Body of pancreas (tissue), 4 donors: ENCODE data around the gene HOXA6. TPM values are rescaled to one million over a fixed set of nuclear protein-coding genes. Genes with fewer than 3 reads are reported as not detected.

Source experiments
- ATAC-seq: fragments of 150-250 bp; one replicate; pipeline ENCODE4 v1.9.1; 2016
- DNase-seq, 4 donors: peaks; one replicate each; pipeline ENCODE4 v3.0.0-alpha.2; 2019
- H3K27ac ChIP-seq, 4 donors: fragments of 200-600 bp; sonication (generic); 1 replicate in 3 of 4; 2 replicates in 1 of 4; pipeline versions ENCODE4 v1.5.1 to v1.6.1; 2016 to 2019; ENCODE audit warnings: mild to moderate bottlenecking in 1 of 4, mixed read lengths in 1 of 4, moderate library complexity in 1 of 4
- H3K27me3 ChIP-seq, 2 donors: fragments of 200-600 bp; sonication (generic); one replicate each; pipeline ENCODE4 v1.6.0; 2016; ENCODE audit warnings: mild to moderate bottlenecking in 1 of 2
- H3K36me3 ChIP-seq, 2 donors: fragments of 200-600 bp; sonication (generic); replicated peaks in 1 of 2; 2 replicates each; pipeline ENCODE4 v1.5.1; 2016; ENCODE audit warnings: low read depth in 2 of 2; ENCODE audit not compliant: insufficient read depth in 1 of 2
- H3K4me1 ChIP-seq: fragments of 200-600 bp; sonication (generic); one replicate; pipeline ENCODE4 v1.6.0; 2016
- H3K4me3 ChIP-seq, 2 donors: fragments of 200-600 bp; sonication (generic); 1 replicate in 1 of 2; 2 replicates in 1 of 2; pipeline ENCODE4 v1.5.1; 2016 to 2019
- H3K9me3 ChIP-seq, 3 donors: fragments of 200-600 bp; sonication (generic); 1 replicate in 2 of 3; 2 replicates in 1 of 3; pipeline ENCODE4 v1.5.1; 2016
- POLR2A ChIP-seq, 3 donors: fragments of 450-650 bp; IDR thresholded peaks; one replicate each; pipeline ENCODE4 v1.6.1; 2016; ENCODE audit warnings: antibody characterized with exemption in 3 of 3, mild to moderate bottlenecking in 2 of 3
- WGBS, 2 donors: methylation state at CpG; one replicate each; pipeline ENCODE4 v1.1.5; 2017; 5-methylcytosine and 5-hydroxymethylcytosine counted together
- intact Hi-C: fragments of 100-400 bp; cut with DNase I; formaldehyde crosslinking; loops from one replicate; pipeline ENCODE4 v1.15.1; 2023
- total RNA-seq, 2 donors: library from RNA; depleted of rRNA; stranded (reverse); fragments of >200 nt; gene quantifications; one replicate each; pipeline ENCODE4 v1.1.0, GENCODE V29; 2016
- TF ChIP-seq, protein P1 (sequence below), 7 experiments: fragments of 450-650 bp in 4 of 7; fragments of 200-600 bp in 3 of 7; sonication (generic) in 3 of 7; IDR thresholded peaks; one replicate each; pipeline ENCODE4 v1.5.1; 2016 to 2019; ENCODE audit warnings: antibody characterized with exemption in 7 of 7

The HOXA6 gene
- total RNA-seq, 2 donors from 2014 or later = not detected

DNA sequence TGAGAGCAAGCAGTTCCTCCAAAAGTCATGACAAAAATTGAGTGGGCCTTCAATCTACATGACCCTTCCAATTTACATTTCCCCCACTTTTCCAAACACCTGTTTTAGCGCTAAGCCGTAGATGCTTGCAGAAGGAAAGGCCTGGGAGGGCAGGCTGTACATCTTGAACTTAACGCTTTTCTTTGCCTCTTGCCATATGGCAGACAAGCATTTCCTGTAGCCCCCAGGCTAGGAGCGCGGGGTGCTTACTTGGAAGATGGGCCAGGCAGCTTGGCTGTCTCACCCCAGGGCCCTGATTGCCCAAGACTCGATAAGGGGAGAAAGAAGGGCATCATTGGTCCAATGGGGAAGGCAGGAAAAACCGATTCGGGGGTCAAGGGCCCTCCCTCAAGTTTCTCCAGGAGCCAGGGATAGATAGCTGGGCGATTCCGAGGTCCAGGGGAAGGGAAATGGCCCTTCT lies 24.8 kb upstream of the HOXA6 start:
- peaks cover 5 to 88% of the 10 kb centered on the region in 2 donors for H3K27me3 ChIP-seq
- DNase-seq = peak in 2 of 4 donors; percentile 4 to 5
- intact Hi-C loops = no loop called here

DNA sequence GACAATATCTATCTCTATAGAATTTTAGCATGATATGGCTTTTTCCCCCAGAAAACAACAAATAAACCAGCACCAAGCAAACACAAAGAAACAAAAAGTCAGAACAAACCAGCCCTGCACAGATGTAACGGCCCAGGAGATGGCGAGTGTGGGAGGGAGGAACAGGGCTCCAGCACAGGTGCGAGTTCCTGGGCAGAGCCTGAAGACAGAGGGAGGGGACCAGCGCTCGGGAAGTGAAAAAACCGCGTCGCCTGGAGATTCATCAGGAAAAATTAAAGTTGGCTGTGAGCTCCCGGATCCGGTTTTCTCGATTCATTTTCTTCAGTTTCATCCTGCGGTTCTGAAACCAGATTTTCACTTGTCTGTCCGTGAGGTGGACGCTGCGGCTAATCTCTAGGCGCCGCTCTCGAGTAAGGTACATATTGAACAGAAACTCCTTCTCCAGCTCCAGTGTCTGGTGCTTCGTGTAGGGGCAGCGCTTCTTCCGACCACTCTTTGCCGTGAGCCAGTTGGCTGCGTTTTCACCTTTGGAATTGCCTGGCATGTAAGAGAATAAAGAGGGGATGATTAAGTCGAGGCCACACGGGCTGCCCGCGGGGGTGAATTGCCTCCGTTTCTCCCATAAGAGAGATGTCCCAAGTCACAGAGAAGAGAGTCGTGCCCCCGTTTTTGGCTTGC lies 24.2 kb upstream of the HOXA6 start:
- Histone ChIP-seq H3K36me3 (no peaks in the 10 kb centered on the region), H3K9me3 (no peaks in the 10 kb centered on the region), H3K4me1 (peaks cover 30% of the 10 kb centered on the region), H3K4me3 (no peak overlapping the region), H3K27me3 (peaks cover 5 to 92% of the 10 kb centered on the region in 2 donors), H3K27ac (no peak overlapping the region)
- ATAC-seq = no peak
- intact Hi-C loops = no loop called here
- peak in 2 of 4 donors; percentile 10 to 14 for DNase-seq
- no peak for TF ChIP-seq POLR2A (IDR thresholded peaks at IDR 0.05)
- TF ChIP-seq, protein P1, sequence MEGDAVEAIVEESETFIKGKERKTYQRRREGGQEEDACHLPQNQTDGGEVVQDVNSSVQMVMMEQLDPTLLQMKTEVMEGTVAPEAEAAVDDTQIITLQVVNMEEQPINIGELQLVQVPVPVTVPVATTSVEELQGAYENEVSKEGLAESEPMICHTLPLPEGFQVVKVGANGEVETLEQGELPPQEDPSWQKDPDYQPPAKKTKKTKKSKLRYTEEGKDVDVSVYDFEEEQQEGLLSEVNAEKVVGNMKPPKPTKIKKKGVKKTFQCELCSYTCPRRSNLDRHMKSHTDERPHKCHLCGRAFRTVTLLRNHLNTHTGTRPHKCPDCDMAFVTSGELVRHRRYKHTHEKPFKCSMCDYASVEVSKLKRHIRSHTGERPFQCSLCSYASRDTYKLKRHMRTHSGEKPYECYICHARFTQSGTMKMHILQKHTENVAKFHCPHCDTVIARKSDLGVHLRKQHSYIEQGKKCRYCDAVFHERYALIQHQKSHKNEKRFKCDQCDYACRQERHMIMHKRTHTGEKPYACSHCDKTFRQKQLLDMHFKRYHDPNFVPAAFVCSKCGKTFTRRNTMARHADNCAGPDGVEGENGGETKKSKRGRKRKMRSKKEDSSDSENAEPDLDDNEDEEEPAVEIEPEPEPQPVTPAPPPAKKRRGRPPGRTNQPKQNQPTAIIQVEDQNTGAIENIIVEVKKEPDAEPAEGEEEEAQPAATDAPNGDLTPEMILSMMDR (IDR thresholded peaks at IDR 0.05) = no peak
- 9 to 11% methylated on average over 30 of the region's 30 CpGs for WGBS, 2 donors

More for the DNA sequence above, 24.8 kb upstream of the HOXA6 start:
- Histone ChIP-seq H3K4me1 (peaks cover 30% of the 10 kb centered on the region), H3K4me3 (no peak overlapping the region), H3K36me3 (no peaks in the 10 kb centered on the region), H3K27ac (no peak overlapping the region), H3K9me3 (no peaks in the 10 kb centered on the region)
- no peak for ATAC-seq
- WGBS, 2 donors = 10% methylated on average over 6 to 10 of the region's 10 CpGs
- TF ChIP-seq, protein P1 (IDR thresholded peaks at IDR 0.05) = no peak
- TF ChIP-seq POLR2A (IDR thresholded peaks at IDR 0.05) = no peak

DNA sequence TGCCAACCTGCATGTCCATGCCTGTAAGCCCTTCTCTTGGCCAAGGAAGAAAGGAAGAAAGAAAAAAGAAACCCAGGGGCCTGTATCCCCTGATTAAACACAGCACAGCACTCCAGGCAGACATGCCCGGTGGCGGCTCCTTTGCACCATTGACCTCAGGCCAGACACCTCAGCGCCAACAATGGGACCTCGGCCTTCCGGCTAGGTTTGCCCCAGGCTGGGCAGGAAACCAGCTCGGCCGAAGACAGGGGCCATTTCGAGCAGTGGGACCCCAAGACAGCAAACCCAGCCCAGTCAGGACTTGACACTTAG lies 23.7 kb upstream of the HOXA6 start:
- no peaks in the 10 kb centered on the region for H3K9me3 ChIP-seq
- no peak overlapping the region for H3K4me3 ChIP-seq
- H3K27ac ChIP-seq = no peak overlapping the region
- peak in 1 of 4 donors; percentile 8 for DNase-seq
- peaks cover 30% of the 10 kb centered on the region for H3K4me1 ChIP-seq
- no peak for ATAC-seq
- intact Hi-C loops = no loop called here
- H3K27me3 ChIP-seq = peaks cover 5 to 92% of the 10 kb centered on the region in 2 donors
- TF ChIP-seq, protein P1 (IDR thresholded peaks at IDR 0.05) = no peak
- TF ChIP-seq POLR2A (IDR thresholded peaks at IDR 0.05) = no peak
- no peaks in the 10 kb centered on the region for H3K36me3 ChIP-seq
- 10 to 11% methylated on average over 8 of the region's 8 CpGs for WGBS, 2 donors

DNA sequence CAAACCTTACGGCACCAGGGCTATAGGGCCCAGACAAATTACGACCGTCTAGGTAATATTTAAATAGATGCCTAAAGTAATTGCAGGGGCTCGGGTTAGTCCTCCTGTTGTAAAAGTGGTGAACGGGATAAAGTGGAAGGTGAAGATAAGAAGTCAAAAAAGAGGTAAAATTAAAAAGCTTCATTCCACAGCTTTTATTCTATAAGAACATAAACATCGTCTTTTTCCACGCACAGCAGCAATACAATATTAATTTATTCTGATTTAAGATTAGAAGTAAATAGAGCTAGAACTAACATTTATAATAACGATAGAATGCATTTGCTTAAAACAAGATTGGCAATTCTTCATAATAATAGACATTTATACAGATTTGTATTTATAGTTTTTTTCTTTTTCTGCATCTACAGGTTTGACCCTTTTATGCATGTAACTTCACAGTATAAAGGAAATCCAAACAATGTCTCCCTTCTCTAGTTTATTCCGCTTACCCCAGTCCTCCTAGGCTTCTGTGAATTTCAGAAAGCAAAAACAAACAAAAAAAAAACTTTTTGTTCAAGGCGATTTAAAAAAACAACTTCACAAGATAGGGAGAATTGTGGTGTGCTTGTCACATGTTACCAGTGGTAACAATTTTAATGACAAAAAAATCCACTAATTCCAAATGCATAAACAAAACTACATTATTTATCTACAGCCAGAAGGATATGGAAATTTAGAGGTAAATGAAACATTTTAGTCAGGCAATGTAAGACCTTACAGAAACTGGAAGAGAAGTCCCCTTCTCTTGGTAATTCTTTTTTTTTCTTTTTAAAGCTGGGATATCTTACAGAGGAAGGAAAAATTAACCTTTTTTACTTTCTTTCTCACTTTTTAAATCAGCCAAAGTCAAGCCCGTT lies 23.1 kb upstream of the HOXA6 start:
- Histone ChIP-seq H3K27me3 (peaks cover 5 to 92% of the 10 kb centered on the region in 2 donors), H3K27ac (no peak overlapping the region), H3K4me3 (no peak overlapping the region), H3K9me3 (no peaks in the 10 kb centered on the region), H3K36me3 (no peaks in the 10 kb centered on the region), H3K4me1 (peaks cover 30% of the 10 kb centered on the region)
- ATAC-seq (no peak), DNase-seq (no peak)
- intact Hi-C loops = no loop called here
- TF ChIP-seq POLR2A (IDR thresholded peaks at IDR 0.05) = no peak
- TF ChIP-seq, protein P1 (IDR thresholded peaks at IDR 0.05) = no peak
- WGBS, 2 donors = 13 to 19% methylated on average over 11 of the region's 11 CpGs
